ENCODE measurements around the gene CAMK4. TPM values are rescaled to one million over a fixed set of nuclear protein-coding genes. Genes with fewer than 3 reads are reported as not detected.

CAMK4 gene
- total and polyA plus RNA-seq, 2 experiments from 2014 or later: 4.2 to 7.3 TPM

DNA sequence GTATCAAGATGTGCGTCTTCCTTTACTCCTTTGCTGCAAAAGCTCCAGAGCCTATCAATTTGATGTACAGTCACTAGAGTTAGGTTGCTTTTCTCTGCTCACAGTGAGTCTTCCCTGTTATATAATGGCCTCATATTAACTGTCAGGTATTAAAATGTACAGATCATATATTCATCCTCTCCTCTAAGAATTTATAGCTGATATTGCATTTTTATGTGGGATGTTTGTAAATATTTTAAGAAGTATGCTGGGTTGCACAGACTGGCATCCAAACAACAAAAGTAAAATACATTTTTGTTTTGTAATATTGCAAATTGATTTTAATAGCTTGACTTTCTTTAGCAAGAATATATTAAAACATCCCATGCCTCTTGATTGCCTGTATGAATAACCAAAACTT is 148.6 kb downstream of the CAMK4 start (continued):
- TF ChIP-seq, protein P1, sequence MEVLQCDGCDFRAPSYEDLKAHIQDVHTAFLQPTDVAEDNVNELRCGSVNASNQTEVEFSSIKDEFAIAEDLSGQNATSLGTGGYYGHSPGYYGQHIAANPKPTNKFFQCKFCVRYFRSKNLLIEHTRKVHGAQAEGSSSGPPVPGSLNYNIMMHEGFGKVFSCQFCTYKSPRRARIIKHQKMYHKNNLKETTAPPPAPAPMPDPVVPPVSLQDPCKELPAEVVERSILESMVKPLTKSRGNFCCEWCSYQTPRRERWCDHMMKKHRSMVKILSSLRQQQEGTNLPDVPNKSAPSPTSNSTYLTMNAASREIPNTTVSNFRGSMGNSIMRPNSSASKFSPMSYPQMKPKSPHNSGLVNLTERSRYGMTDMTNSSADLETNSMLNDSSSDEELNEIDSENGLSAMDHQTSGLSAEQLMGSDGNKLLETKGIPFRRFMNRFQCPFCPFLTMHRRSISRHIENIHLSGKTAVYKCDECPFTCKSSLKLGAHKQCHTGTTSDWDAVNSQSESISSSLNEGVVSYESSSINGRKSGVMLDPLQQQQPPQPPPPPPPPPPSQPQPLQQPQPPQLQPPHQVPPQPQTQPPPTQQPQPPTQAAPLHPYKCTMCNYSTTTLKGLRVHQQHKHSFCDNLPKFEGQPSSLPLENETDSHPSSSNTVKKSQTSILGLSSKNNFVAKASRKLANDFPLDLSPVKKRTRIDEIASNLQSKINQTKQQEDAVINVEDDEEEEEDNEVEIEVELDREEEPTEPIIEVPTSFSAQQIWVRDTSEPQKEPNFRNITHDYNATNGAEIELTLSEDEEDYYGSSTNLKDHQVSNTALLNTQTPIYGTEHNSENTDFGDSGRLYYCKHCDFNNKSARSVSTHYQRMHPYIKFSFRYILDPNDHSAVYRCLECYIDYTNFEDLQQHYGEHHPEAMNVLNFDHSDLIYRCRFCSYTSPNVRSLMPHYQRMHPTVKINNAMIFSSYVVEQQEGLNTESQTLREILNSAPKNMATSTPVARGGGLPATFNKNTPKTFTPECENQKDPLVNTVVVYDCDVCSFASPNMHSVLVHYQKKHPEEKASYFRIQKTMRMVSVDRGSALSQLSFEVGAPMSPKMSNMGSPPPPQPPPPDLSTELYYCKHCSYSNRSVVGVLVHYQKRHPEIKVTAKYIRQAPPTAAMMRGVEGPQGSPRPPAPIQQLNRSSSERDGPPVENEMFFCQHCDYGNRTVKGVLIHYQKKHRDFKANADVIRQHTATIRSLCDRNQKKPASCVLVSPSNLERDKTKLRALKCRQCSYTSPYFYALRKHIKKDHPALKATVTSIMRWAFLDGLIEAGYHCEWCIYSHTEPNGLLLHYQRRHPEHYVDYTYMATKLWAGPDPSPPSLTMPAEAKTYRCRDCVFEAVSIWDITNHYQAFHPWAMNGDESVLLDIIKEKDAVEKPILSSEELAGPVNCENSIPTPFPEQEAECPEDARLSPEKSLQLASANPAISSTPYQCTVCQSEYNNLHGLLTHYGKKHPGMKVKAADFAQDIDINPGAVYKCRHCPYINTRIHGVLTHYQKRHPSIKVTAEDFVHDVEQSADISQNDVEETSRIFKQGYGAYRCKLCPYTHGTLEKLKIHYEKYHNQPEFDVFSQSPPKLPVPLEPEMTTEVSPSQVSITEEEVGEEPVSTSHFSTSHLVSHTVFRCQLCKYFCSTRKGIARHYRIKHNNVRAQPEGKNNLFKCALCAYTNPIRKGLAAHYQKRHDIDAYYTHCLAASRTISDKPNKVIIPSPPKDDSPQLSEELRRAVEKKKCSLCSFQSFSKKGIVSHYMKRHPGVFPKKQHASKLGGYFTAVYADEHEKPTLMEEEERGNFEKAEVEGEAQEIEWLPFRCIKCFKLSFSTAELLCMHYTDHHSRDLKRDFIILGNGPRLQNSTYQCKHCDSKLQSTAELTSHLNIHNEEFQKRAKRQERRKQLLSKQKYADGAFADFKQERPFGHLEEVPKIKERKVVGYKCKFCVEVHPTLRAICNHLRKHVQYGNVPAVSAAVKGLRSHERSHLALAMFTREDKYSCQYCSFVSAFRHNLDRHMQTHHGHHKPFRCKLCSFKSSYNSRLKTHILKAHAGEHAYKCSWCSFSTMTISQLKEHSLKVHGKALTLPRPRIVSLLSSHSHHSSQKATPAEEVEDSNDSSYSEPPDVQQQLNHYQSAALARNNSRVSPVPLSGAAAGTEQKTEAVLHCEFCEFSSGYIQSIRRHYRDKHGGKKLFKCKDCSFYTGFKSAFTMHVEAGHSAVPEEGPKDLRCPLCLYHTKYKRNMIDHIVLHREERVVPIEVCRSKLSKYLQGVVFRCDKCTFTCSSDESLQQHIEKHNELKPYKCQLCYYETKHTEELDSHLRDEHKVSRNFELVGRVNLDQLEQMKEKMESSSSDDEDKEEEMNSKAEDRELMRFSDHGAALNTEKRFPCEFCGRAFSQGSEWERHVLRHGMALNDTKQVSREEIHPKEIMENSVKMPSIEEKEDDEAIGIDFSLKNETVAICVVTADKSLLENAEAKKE (CRISPR knock-in tag; IDR thresholded peaks at IDR 0.05): no peak
- no peak for TF ChIP-seq ZNF114 (CRISPR knock-in tag; IDR thresholded peaks at IDR 0.05)
- no peak for TF ChIP-seq STAT1 (IDR thresholded peaks at IDR 0.05; ENCODE audit: unreplicated experiment)
- TF ChIP-seq JUNB (IDR thresholded peaks at IDR 0.05; ENCODE audit: unreplicated experiment): no peak
- no peak for TF ChIP-seq ZNF331 (CRISPR knock-in tag; IDR thresholded peaks at IDR 0.05; ENCODE audit: low read depth)
- TF ChIP-seq EZH2 (IDR thresholded peaks at IDR 0.05; ENCODE audit: low read depth, unreplicated experiment): no peak
- no peak for TF ChIP-seq POLR2AphosphoS5 (IDR thresholded peaks at IDR 0.05; ENCODE audit: low read depth)

DNA sequence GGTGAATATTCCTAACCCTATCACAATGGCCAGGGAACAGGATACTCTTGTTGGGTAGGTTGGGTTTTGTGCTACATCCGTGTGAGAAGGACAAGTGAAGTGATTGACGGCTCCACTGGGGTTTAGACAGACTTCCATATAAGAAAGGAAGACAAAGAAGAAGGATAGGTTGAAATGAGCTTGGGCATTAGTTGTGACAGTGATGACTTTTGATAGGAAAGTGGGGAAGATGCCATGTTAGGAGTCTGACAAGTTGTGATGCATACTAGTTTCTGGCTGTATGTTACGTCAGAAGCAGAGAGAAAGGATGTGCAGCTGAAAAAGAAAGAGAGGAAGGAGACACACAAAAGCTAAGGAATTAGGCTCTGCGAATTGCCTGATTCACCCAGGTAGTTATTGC is 150.2 kb downstream of the CAMK4 start:
- no peak overlapping the region for H3K4me3 ChIP-seq
- DNase-seq (ENCODE audit: low spot score) (no peak), ATAC-seq (no peak)
- no peak overlapping the region for H3K27ac ChIP-seq (ENCODE audit: low read depth)
- H4K20me1 ChIP-seq (replicated peaks; ENCODE audit: insufficient read depth): no peaks in the 10 kb centered on the region
- no peaks in the 10 kb centered on the region for H3K27me3 Mint-ChIP-seq (ENCODE audit: insufficient read depth, low read depth, poor library complexity)
- H3K36me3 Mint-ChIP-seq (ENCODE audit: low read depth): no peaks in the 10 kb centered on the region
- H3K36me3 ChIP-seq (ENCODE audit: insufficient read depth): no peaks in the 10 kb centered on the region
- TF ChIP-seq NANOG (IDR thresholded peaks at IDR 0.05; ENCODE audit: borderline replicate concordance) (no peak), ZNF114 (CRISPR knock-in tag; IDR thresholded peaks at IDR 0.05) (no peak)
- H3F3A ChIP-seq (replicated peaks; ENCODE audit: low read depth): no peaks in the 10 kb centered on the region
- no peaks in the 10 kb centered on the region for H3K4me1 Mint-ChIP-seq
- no peaks in the 10 kb centered on the region for H3K27me3 ChIP-seq (ENCODE audit: insufficient read depth)
- H3K9me3 Mint-ChIP-seq: no peaks in the 10 kb centered on the region
- no peak overlapping the region for H3K27ac Mint-ChIP-seq
- H3K4me3 Mint-ChIP-seq: no peak overlapping the region
- no peak overlapping the region for H2AFZ ChIP-seq
- H3K4me1 ChIP-seq (ENCODE audit: insufficient read depth): no peaks in the 10 kb centered on the region
- H3K79me2 ChIP-seq (replicated peaks; ENCODE audit: insufficient read depth): no peaks in the 10 kb centered on the region
- no peak overlapping the region for H3K4me2 ChIP-seq
- H3K9me2 ChIP-seq (ENCODE audit: insufficient read depth): no peaks in the 10 kb centered on the region
